LNCAP (cell line): Measurements from ENCODE around the gene CTCF.

Source experiments
- CTCF ChIP-seq: fragments of 450-650 bp; IDR thresholded peaks from 2 replicates; pipeline ENCODE4 v1.5.1; 2017; ENCODE audit warnings: mild to moderate bottlenecking

CTCF gene

GRCh38 chr16:67664258-67664657 is 101.9 kb downstream of the CTCF start:
- TF ChIP-seq CTCF = no peak

GRCh38 chr16:67664871-67665270 is 102.5 kb downstream of the CTCF start:
- TF ChIP-seq CTCF = no peak

- TF ChIP-seq CTCF = no peak
Measured at GRCh38 chr16:67665598-67665997, 103.3 kb downstream of the CTCF start.

GRCh38 chr16:67666032-67666551 is 103.8 kb downstream of the CTCF start:
- TF ChIP-seq CTCF = no peak

GRCh38 chr16:67666559-67667452 is 104.5 kb downstream of the CTCF start, which contains the start of the genes C16orf86 and ENKD1:
C16orf86 (plus strand) TSS chr16:67666814; CDS start chr16:67666971, 157 bp downstream.
ENKD1 (minus strand) TSS chr16:67666750; CDS start chr16:67666442, 308 bp downstream.
- TF ChIP-seq CTCF = no peak

GRCh38 chr16:67667453-67667816 is 105.1 kb downstream of the CTCF start:
- no peak for TF ChIP-seq CTCF

GRCh38 chr16:67667817-67668494 is 105.6 kb downstream of the CTCF start:
- TF ChIP-seq CTCF = peak; percentile 73
